A549 (cell line): ENCODE measurements around the gene MEGF6. TPM values are rescaled to one million over a fixed set of nuclear protein-coding genes. Genes with fewer than 3 reads are reported as not detected.

ENCODE experiments used
- ATAC-seq, 2 experiments: fragments of 200-7000 bp in 1 of 2; fragments of >200 bp in 1 of 2; cut with Nextera tagmentation in 1 of 2; cut with Tn5 transposase in 1 of 2; 3 replicates each; pipeline versions ENCODE4 v1.8.0 to v1.9.1; 2018 to 2020; ENCODE audit warnings: mild to moderate bottlenecking in 1 of 2, moderate library complexity in 1 of 2
- CTCF ChIA-PET: fragments of 300-600 bp; sonication (Branson Sonifier 250); formaldehyde crosslinking; extraction: SDS; loops from one replicate; lab custom pipeline; 2021; ENCODE audit warnings: antibody characterized with exemption, inconsistent platforms; lab: Yijun Ruan, JAX
- POLR2A ChIA-PET: fragments of 350-600 bp; formaldehyde crosslinking; extraction: SDS; loops from one replicate; lab custom pipeline; 2021; ENCODE audit warnings: antibody characterized with exemption, inconsistent platforms; lab: Yijun Ruan, JAX
- DNase-seq, 2 experiments: peaks; one replicate each; pipeline versions ENCODE4 v3.0.0 to v3.0.0-alpha.2; 2011 to 2016; ENCODE audit warnings: low read depth in 1 of 2, low spot score in 1 of 2
- FAIRE-seq: peaks from 2 replicates; lab custom pipeline; 2011; peaks lifted over from hg19 to GRCh38; lab: Jason Lieb, UNC
- H3K27ac ChIP-seq, 2 experiments: fragments of >200 bp; sonication (Bioruptor Twin); formaldehyde crosslinking; 3 replicates each; pipeline ENCODE4 v1.5.1; 2016 to 2017
- H3K4me1 ChIP-seq: fragments of >200 bp; sonication (Bioruptor Twin); formaldehyde crosslinking; 3 replicates; pipeline ENCODE4 v1.6.1; 2016
- H3K4me2 ChIP-seq: fragments of >200 bp; sonication (Bioruptor Twin); formaldehyde crosslinking; 3 replicates; pipeline ENCODE4 v1.6.1; 2016
- H3K4me3 ChIP-seq: fragments of >200 bp; sonication (Bioruptor Twin); formaldehyde crosslinking; 3 replicates; pipeline ENCODE4 v1.5.1; 2016
- H3K9me3 ChIP-seq: fragments of >200 bp; sonication (Bioruptor Twin); formaldehyde crosslinking; 3 replicates; pipeline ENCODE4 v1.6.1; 2016
- BHLHE40 ChIP-seq: IDR thresholded peaks from 2 replicates; pipeline ENCODE4 v1.6.1; 2012; ENCODE audit warnings: low read depth, low read length, inconsistent platforms
- CEBPB ChIP-seq, 2 experiments: fragments of >200 bp in 1 of 2; sonication (Bioruptor Twin) in 1 of 2; formaldehyde crosslinking in 1 of 2; IDR thresholded peaks; 2 replicates each; pipeline ENCODE4 v1.6.1; 2012 to 2016
- CHD4 ChIP-seq: fragments of 200-600 bp; sonication (generic); IDR thresholded peaks from 2 replicates; pipeline ENCODE4 v1.6.1; 2016; ENCODE audit warnings: antibody characterized with exemption, mild to moderate bottlenecking, borderline replicate concordance
- EHMT2 ChIP-seq: fragments of 200-600 bp; sonication (generic); IDR thresholded peaks from 2 replicates; pipeline ENCODE4 v1.6.1; 2016; ENCODE audit warnings: antibody characterized with exemption, low read depth, mild to moderate bottlenecking, moderate library complexity
- ESRRA ChIP-seq: fragments of 150-350 bp; IDR thresholded peaks from 2 replicates; pipeline ENCODE4 v1.6.1; 2014; ENCODE audit warnings: mild to moderate bottlenecking, low read length, borderline replicate concordance
- FOSL2 ChIP-seq, 2 experiments: fragments of 450-650 bp in 1 of 2; fragments of >200 bp in 1 of 2; sonication (Bioruptor Twin) in 1 of 2; formaldehyde crosslinking; IDR thresholded peaks; 2 replicates each; pipeline versions ENCODE4 v1.5.0 to v1.6.1; 2016 to 2020; ENCODE audit warnings: mild to moderate bottlenecking in 1 of 2, moderate library complexity in 1 of 2
- HDAC2 ChIP-seq: fragments of 200-600 bp; sonication (generic); IDR thresholded peaks from 2 replicates; pipeline ENCODE4 v1.6.1; 2016
- HEYL ChIP-seq: fragments of 250-450 bp; sonication (Bioruptor Pico); IDR thresholded peaks from 2 replicates; pipeline ENCODE4 v1.8.0; 2021; ENCODE audit warnings: mild to moderate bottlenecking, moderate library complexity
- HOXA7 ChIP-seq: fragments of 250-450 bp; sonication (Bioruptor Pico); IDR thresholded peaks from 2 replicates; pipeline ENCODE4 v1.5.0; 2020; ENCODE audit warnings: mild to moderate bottlenecking, moderate library complexity
- HOXB13 ChIP-seq: fragments of 250-450 bp; sonication (Bioruptor Pico); IDR thresholded peaks from 2 replicates; pipeline ENCODE4 v1.5.0; 2020; ENCODE audit warnings: low read depth, mild to moderate bottlenecking, moderate library complexity
- JUNB ChIP-seq: fragments of >200 bp; sonication (Bioruptor Twin); formaldehyde crosslinking; IDR thresholded peaks from 2 replicates; pipeline ENCODE4 v1.6.1; 2016
- KDM1A ChIP-seq: fragments of 200-600 bp; sonication (generic); IDR thresholded peaks from 2 replicates; pipeline ENCODE4 v1.6.1; 2016; ENCODE audit warnings: low read depth, mild to moderate bottlenecking
- KDM5A ChIP-seq: fragments of 200-600 bp; sonication (generic); IDR thresholded peaks from 2 replicates; pipeline ENCODE4 v1.6.1; 2016; ENCODE audit warnings: antibody characterized with exemption, mild to moderate bottlenecking
- MAFK ChIP-seq: fragments of 450-650 bp; IDR thresholded peaks from 2 replicates; pipeline ENCODE4 v1.6.1; 2014; ENCODE audit not compliant: partially characterized antibody
- MYC ChIP-seq: IDR thresholded peaks from 2 replicates; pipeline ENCODE4 v1.6.1; 2012; ENCODE audit warnings: mild to moderate bottlenecking, inconsistent platforms, low read length, improper control_type of control experiment, borderline replicate concordance
- NFE2L2 ChIP-seq: fragments of 150-350 bp; conservative IDR thresholded peaks from 2 replicates; pipeline ENCODE4 v1.6.1; 2014; ENCODE audit warnings: low read length
- PHF8 ChIP-seq: fragments of 200-600 bp; sonication (generic); IDR thresholded peaks from 2 replicates; pipeline ENCODE4 v1.6.1; 2016; ENCODE audit warnings: low read depth, mild to moderate bottlenecking, antibody characterized with exemption, moderate library complexity, borderline replicate concordance
- RCOR1 ChIP-seq: fragments of 150-350 bp; IDR thresholded peaks from 2 replicates; pipeline ENCODE4 v1.6.1; 2014; ENCODE audit warnings: antibody characterized with exemption, low read length, low read depth
- RFX5 ChIP-seq: fragments of 450-650 bp; IDR thresholded peaks from 2 replicates; pipeline ENCODE4 v1.7.1; 2014; ENCODE audit warnings: antibody characterized with exemption, mild to moderate bottlenecking, moderate library complexity
- RNF2 ChIP-seq: fragments of 200-600 bp; sonication (generic); IDR thresholded peaks from 2 replicates; pipeline ENCODE4 v1.6.1; 2016; ENCODE audit warnings: low read depth, mild to moderate bottlenecking, antibody characterized with exemption, moderate library complexity, borderline replicate concordance
- TFCP2L1 ChIP-seq: fragments of 250-450 bp; sonication (Bioruptor Pico); IDR thresholded peaks from 2 replicates; pipeline ENCODE4 v1.5.0; 2021; ENCODE audit warnings: mild to moderate bottlenecking
- ZNF302 ChIP-seq: fragments of 250-450 bp; sonication (Bioruptor Pico); IDR thresholded peaks from 2 replicates; pipeline ENCODE4 v1.9.0; 2021; ENCODE audit warnings: inconsistent platforms, mild to moderate bottlenecking, moderate library complexity
- WGBS: methylation state at CpG from one replicate; pipeline ENCODE4 v1.1.6; 2017; ENCODE audit errors: missing lambda C conversion rate; 5-methylcytosine and 5-hydroxymethylcytosine counted together
- polyA plus RNA-seq, 4 experiments: library from polyadenylated mRNA; depleted of rRNA in 3 of 4; stranded (reverse); fragments of >200 nt; fragmentation: RNase III in 1 of 4; extraction: RNeasy Plus Mini Kit Qiagen cat#74134 plus additional on column Dnase treatment in 1 of 4; gene quantifications; 2 replicates in 3 of 4; 3 replicates in 1 of 4; pipeline ENCODE4 v1.2.3, GENCODE V29; 2011 to 2017
- TF ChIP-seq, protein P1 (sequence below): fragments of 200-600 bp; sonication (generic); IDR thresholded peaks from 2 replicates; pipeline ENCODE4 v1.6.1; 2016; ENCODE audit warnings: antibody characterized with exemption, mild to moderate bottlenecking, moderate library complexity
- TF ChIP-seq, protein P2 (sequence below): fragments of >200 bp; sonication (Bioruptor Twin); formaldehyde crosslinking; IDR thresholded peaks from 2 replicates; pipeline ENCODE4 v1.6.1; 2016
- TF ChIP-seq, protein P3 (sequence below): fragments of 150-350 bp; IDR thresholded peaks from 2 replicates; pipeline ENCODE4 v1.6.1; 2014; ENCODE audit warnings: low read depth, mild to moderate bottlenecking, low read length
- TF ChIP-seq, protein P4 (sequence below): fragments of 250-450 bp; sonication (Bioruptor Pico); IDR thresholded peaks from 2 replicates; pipeline ENCODE4 v1.5.0; 2021; ENCODE audit warnings: mild to moderate bottlenecking, moderate library complexity, borderline replicate concordance

Gene MEGF6
- polyA plus RNA-seq, 2 of the 4 experiments (the other 2 are of a cell fraction), result 0.66 to 13.7 TPM

DNA sequence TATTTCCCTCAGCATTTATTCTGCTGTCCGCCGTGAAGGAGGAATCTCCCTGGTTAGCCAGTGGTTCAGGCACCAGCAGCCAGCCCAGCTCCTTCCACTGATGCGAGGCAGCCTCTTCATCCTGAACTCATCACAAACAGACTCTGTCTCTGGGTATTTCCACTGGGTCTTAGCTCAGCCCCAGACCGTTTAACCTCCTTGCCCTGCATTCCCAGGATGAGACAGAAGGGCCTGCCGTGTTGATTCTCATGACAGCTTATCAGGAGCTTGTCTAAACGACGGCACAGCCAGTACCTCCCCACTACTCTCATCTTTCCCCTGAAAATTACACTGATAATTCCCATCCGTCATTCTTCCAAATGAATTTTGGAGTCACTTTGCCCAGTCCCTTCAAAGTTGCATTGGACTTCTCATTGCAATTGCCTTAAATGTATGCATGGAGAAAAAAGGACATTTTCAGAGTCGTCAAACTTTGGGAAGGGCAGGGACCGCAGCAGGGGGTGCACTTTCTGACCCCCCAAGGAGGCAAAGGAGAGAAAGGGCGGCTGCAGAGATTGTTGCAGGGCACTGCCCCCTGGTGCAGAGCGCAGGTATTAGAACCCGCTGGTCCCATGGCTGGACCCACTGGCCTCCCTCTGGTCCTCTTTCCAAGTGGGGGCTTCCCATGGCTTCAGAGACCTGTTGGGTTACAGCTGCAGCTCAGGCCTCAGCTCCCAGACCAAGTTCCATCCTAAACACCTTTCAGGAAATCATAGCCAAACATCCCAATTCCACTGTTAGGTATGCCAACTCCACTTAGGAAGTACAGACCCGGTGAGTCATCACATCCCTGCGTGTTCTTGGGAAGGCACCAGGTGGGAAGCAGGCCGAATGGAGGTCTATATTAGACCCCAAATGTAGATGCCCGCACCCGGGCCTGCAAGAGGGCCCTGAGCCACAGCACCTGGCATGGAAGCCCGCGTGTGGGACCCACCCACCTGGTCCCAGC lies 3.7 kb upstream of the MEGF6 start (continued):
- TF ChIP-seq, protein P1, sequence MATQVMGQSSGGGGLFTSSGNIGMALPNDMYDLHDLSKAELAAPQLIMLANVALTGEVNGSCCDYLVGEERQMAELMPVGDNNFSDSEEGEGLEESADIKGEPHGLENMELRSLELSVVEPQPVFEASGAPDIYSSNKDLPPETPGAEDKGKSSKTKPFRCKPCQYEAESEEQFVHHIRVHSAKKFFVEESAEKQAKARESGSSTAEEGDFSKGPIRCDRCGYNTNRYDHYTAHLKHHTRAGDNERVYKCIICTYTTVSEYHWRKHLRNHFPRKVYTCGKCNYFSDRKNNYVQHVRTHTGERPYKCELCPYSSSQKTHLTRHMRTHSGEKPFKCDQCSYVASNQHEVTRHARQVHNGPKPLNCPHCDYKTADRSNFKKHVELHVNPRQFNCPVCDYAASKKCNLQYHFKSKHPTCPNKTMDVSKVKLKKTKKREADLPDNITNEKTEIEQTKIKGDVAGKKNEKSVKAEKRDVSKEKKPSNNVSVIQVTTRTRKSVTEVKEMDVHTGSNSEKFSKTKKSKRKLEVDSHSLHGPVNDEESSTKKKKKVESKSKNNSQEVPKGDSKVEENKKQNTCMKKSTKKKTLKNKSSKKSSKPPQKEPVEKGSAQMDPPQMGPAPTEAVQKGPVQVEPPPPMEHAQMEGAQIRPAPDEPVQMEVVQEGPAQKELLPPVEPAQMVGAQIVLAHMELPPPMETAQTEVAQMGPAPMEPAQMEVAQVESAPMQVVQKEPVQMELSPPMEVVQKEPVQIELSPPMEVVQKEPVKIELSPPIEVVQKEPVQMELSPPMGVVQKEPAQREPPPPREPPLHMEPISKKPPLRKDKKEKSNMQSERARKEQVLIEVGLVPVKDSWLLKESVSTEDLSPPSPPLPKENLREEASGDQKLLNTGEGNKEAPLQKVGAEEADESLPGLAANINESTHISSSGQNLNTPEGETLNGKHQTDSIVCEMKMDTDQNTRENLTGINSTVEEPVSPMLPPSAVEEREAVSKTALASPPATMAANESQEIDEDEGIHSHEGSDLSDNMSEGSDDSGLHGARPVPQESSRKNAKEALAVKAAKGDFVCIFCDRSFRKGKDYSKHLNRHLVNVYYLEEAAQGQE, result no peak
- TF ChIP-seq FOSL2 (IDR thresholded peaks at IDR 0.05) (no peak), FOSL2 (CRISPR knock-in tag; IDR thresholded peaks at IDR 0.05) (peak; percentile 65), KDM5A (no peak), HOXA7 (no peak), HEYL (CRISPR knock-in tag) (no peak), TFCP2L1 (CRISPR knock-in tag) (no peak), RCOR1 (no peak), RFX5 (no peak), JUNB (no peak), HOXB13 (no peak), ESRRA (no peak), MAFK (no peak)
- TF ChIP-seq, protein P2, sequence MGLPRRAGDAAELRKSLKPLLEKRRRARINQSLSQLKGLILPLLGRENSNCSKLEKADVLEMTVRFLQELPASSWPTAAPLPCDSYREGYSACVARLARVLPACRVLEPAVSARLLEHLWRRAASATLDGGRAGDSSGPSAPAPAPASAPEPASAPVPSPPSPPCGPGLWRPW, result no peak
- TF ChIP-seq, protein P3, sequence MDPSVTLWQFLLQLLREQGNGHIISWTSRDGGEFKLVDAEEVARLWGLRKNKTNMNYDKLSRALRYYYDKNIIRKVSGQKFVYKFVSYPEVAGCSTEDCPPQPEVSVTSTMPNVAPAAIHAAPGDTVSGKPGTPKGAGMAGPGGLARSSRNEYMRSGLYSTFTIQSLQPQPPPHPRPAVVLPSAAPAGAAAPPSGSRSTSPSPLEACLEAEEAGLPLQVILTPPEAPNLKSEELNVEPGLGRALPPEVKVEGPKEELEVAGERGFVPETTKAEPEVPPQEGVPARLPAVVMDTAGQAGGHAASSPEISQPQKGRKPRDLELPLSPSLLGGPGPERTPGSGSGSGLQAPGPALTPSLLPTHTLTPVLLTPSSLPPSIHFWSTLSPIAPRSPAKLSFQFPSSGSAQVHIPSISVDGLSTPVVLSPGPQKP, result no peak

DNA sequence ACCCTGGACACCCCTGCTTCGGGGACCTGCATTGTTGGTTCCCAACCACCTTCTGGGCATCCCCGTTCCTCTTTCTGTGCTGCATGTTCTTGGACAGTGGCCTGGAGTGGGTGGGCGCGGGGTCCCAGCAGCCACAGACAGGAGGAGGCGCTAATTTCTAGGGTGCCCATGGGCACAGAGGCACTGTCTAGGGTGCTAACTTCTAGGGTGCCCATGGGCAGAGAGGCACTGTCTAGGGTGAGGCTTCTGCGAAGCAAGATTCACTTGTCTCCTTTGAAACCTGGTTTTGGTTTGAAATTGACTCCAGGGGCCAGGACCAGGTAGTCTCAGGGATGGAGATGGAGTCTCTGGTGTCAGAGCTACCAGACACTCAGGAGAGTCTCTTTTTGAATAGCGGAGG lies 815 bp upstream of the MEGF6 start:
- ChIA-PET POLR2A (no interaction called here), CTCF (interaction anchor here (0.9 kb wide), 1 partner anchor 120 kb away, joined by 3 read pairs; no protein-coding TSS in a partner anchor)
- TF ChIP-seq HOXB13 (no peak), CEBPB (IDR thresholded peaks at IDR 0.05) (no peak), HDAC2 (no peak), FOSL2 (IDR thresholded peaks at IDR 0.05) (no peak), FOSL2 (CRISPR knock-in tag; IDR thresholded peaks at IDR 0.05) (no peak), HOXA7 (no peak), EHMT2 (no peak), NFE2L2 (no peak), BHLHE40 (no peak), MYC (no peak), KDM1A (no peak), PHF8 (no peak), CHD4 (no peak), RNF2 (no peak), ZNF302 (no peak), RFX5 (no peak)
- TF ChIP-seq, protein P1, result no peak
- TF ChIP-seq, protein P4, sequence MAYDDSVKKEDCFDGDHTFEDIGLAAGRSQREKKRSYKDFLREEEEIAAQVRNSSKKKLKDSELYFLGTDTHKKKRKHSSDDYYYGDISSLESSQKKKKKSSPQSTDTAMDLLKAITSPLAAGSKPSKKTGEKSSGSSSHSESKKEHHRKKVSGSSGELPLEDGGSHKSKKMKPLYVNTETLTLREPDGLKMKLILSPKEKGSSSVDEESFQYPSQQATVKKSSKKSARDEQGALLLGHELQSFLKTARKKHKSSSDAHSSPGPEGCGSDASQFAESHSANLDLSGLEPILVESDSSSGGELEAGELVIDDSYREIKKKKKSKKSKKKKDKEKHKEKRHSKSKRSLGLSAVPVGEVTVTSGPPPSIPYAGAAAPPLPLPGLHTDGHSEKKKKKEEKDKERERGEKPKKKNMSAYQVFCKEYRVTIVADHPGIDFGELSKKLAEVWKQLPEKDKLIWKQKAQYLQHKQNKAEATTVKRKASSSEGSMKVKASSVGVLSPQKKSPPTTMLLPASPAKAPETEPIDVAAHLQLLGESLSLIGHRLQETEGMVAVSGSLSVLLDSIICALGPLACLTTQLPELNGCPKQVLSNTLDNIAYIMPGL (CRISPR knock-in tag), result no peak
- Histone ChIP-seq H3K4me1 (peaks cover 32% of the 10 kb centered on the region), H3K4me2 (peak overlapping the region; percentile 95), H3K27ac (peak overlapping the region in 1 of 2 experiments; percentile 74; a peak in 3 of 6 replicates), H3K9me3 (no peaks in the 10 kb centered on the region), H3K4me3 (peak overlapping the region; percentile 57)
- DNase-seq, result no peak
- 80% methylated on average over 1 of the region's 7 CpGs for WGBS
- ATAC-seq, result peak in 1 of 2 experiments; percentile 21; a peak in 3 of 6 replicates
- FAIRE-seq, result no peak
